PC-9 (cell line): Measurements from ENCODE around the gene SLC26A6. TPM values are rescaled to one million over a fixed set of nuclear protein-coding genes. Genes with fewer than 3 reads are reported as not detected.
A peak's percentile ranks its signal among the peaks of the same experiment; 100 is the strongest.

Experiments used
- BruUV-seq: library from RNA; stranded (reverse); fragments of 400-500 nt; replicated peaks from 2 replicates; lab custom pipeline; 2021; lab: Mats Ljungman, UMichigan
- CTCF ChIA-PET: fragments of 300-600 bp; sonication (Branson Sonifier 250); formaldehyde crosslinking; loops from one replicate; lab custom pipeline; 2022; ENCODE audit warnings: antibody characterized with exemption; lab: Charles Lee
- POLR2A ChIA-PET: fragments of 300-600 bp; sonication (Branson Sonifier 250); formaldehyde crosslinking; loops from one replicate; lab custom pipeline; 2022; ENCODE audit warnings: antibody characterized with exemption; ENCODE audit not compliant: unreplicated experiment; lab: Charles Lee
- DNase-seq, 2 experiments: peaks; one replicate each; pipeline versions ENCODE4 v3.0.0 to v3.0.0-alpha.2; 2015 to 2022; ENCODE audit warnings: mixed read lengths in 1 of 2
- H2AFZ ChIP-seq: fragments of 200-600 bp; sonication (generic); 2 replicates; pipeline ENCODE4 v1.8.1; 2017; ENCODE audit warnings: antibody characterized with exemption
- H3F3A ChIP-seq: fragments of 200-600 bp; sonication (generic); 2 replicates; pipeline ENCODE4 v1.8.1; 2017; ENCODE audit warnings: antibody characterized with exemption, mild to moderate bottlenecking, low read depth; ENCODE audit not compliant: insufficient read depth
- H3K27ac ChIP-seq: fragments of 200-600 bp; sonication (generic); 2 replicates; pipeline ENCODE4 v1.6.1; 2016; ENCODE audit warnings: mixed run types
- H3K27me3 ChIP-seq: fragments of 200-600 bp; sonication (generic); 2 replicates; pipeline ENCODE4 v1.6.1; 2016; ENCODE audit warnings: low read depth, mixed run types; ENCODE audit not compliant: insufficient read depth
- H3K36me3 ChIP-seq: fragments of 200-600 bp; sonication (generic); 2 replicates; pipeline ENCODE4 v1.6.1; 2016; ENCODE audit warnings: low read depth, mixed run types
- H3K4me1 ChIP-seq: fragments of 200-600 bp; sonication (generic); replicated peaks from 2 replicates; pipeline ENCODE4 v1.6.1; 2016; ENCODE audit warnings: mixed run types; ENCODE audit not compliant: insufficient read depth
- H3K4me2 ChIP-seq: fragments of 200-600 bp; sonication (generic); 2 replicates; pipeline ENCODE4 v1.6.1; 2017; ENCODE audit warnings: mixed run types
- H3K4me3 ChIP-seq: fragments of 200-600 bp; sonication (generic); 2 replicates; pipeline ENCODE4 v1.6.1; 2016; ENCODE audit warnings: mixed run types
- H3K79me2 ChIP-seq: fragments of 200-600 bp; sonication (generic); 2 replicates; pipeline ENCODE4 v1.6.1; 2017; ENCODE audit warnings: low read depth, mixed run types
- H3K9me2 ChIP-seq: fragments of 200-600 bp; sonication (generic); 2 replicates; pipeline ENCODE4 v1.8.1; 2017; ENCODE audit warnings: mild to moderate bottlenecking; ENCODE audit not compliant: insufficient read depth
- H3K9me3 ChIP-seq: fragments of 200-600 bp; sonication (generic); 2 replicates; pipeline ENCODE4 v1.8.1; 2016; ENCODE audit warnings: low read depth; ENCODE audit not compliant: insufficient read depth
- H4K20me1 ChIP-seq: fragments of 200-600 bp; sonication (generic); 2 replicates; pipeline ENCODE4 v1.8.1; 2017; ENCODE audit not compliant: insufficient read depth
- CTCF ChIP-seq: fragments of 200-600 bp; sonication (generic); conservative IDR thresholded peaks from 2 replicates; pipeline ENCODE4 v1.6.1; 2017; ENCODE audit warnings: mixed run types, antibody characterized with exemption, mild to moderate bottlenecking, moderate library complexity
- EZH2 ChIP-seq: fragments of 200-600 bp; sonication (generic); IDR thresholded peaks from 2 replicates; pipeline ENCODE4 v1.8.0; 2017; ENCODE audit warnings: antibody characterized with exemption, low read depth
- intact Hi-C: fragments of 100-400 bp; cut with micrococcal nuclease; formaldehyde crosslinking; loops from one replicate; pipeline ENCODE4 v1.10.0; 2022; ENCODE audit not compliant: unreplicated experiment
- total RNA-seq: library from RNA; stranded (reverse); gene quantifications from 2 replicates; pipeline ENCODE4 v1.2.3, GENCODE V29; 2021

The SLC26A6 gene
- total RNA-seq, 1 experiment from 2014 or later, result 18.7 TPM

GRCh38 chr3:48600711-48601621 is 34.3 kb downstream of the SLC26A6 start:
- H3K4me2 ChIP-seq, result no peak overlapping the region
- ChIA-PET POLR2A (no interaction called here), CTCF (no interaction called here)
- BruUV-seq, result no TSS peak
- intact Hi-C loops, result no loop called here
- H3K79me2 ChIP-seq, result no peaks in the 10 kb centered on the region
- H3K36me3 ChIP-seq, result no peaks in the 10 kb centered on the region; the same call in 1 of the 2 replicates
- no peak for DNase-seq
- H3K9me2 ChIP-seq, result no peaks in the 10 kb centered on the region
- no peaks in the 10 kb centered on the region for H4K20me1 ChIP-seq
- no peaks in the 10 kb centered on the region for H3K9me3 ChIP-seq
- no peak overlapping the region for H2AFZ ChIP-seq
- no peak overlapping the region for H3K27ac ChIP-seq
- TF ChIP-seq CTCF, result no peak
- TF ChIP-seq EZH2, result no peak
- H3F3A ChIP-seq, result peaks cover 33% of the 10 kb centered on the region
- H3K4me1 ChIP-seq, result peaks cover 37% of the 10 kb centered on the region
- H3K27me3 ChIP-seq, result no peaks in the 10 kb centered on the region
- no peak overlapping the region for H3K4me3 ChIP-seq

DNA sequence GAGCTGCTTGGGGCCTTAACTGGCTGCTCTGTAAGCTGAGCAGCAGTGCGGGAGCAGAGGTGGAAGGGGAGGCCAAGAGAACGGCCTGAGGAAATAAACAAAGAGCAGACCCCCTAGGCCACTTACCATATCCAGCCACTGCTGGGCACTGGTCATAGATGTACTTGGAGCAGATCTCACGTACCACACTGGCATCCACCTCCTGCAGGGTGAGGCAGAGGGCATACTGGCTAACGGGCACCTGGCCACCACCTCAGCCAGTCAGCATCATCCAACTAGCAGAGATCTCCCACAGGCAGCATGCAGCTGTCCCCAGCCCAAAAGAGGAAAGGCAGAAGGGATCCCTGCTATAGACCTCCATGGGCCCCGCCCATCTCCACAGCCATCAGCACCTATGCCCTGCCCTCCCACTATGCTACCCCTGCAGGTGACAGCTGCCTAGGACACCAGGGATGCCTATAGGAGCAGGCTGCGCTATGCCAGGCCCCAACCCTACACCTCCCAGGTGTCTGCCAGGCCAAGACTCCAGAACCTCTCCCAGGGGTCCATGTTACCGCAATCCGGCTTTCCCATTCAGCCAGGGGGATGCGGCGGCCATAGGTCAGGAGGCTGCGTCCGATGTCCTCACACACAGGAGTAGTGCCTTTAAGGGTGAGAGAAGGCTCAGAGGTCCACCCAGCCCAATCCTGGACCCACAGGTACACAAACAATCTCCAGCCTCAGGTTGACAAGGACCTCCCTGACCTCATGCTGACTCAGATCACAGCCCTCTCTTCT is 35.6 kb downstream of the SLC26A6 start:
- Histone ChIP-seq H3K9me3 (no peaks in the 10 kb centered on the region), H3K4me2 (no peak overlapping the region), H3K79me2 (no peaks in the 10 kb centered on the region), H3F3A (peaks cover 36% of the 10 kb centered on the region), H3K4me3 (no peak overlapping the region), H4K20me1 (no peaks in the 10 kb centered on the region), H3K27ac (no peak overlapping the region), H3K9me2 (no peaks in the 10 kb centered on the region), H3K27me3 (no peaks in the 10 kb centered on the region), H3K4me1 (peaks cover 42% of the 10 kb centered on the region), H2AFZ (no peak overlapping the region), H3K36me3 (no peaks in the 10 kb centered on the region; the same call in 1 of the 2 replicates)
- intact Hi-C loops, result loop anchor here (5.0 kb wide), 2 partner anchors 63 to 132 kb away; partner anchors contain the start of gene CELSR3
- ChIA-PET CTCF (no interaction called here), POLR2A (no interaction called here)
- no peak for DNase-seq
- no TSS peak for BruUV-seq
- TF ChIP-seq CTCF (no peak), EZH2 (no peak)

GRCh38 chr3:48599077-48599501 is 36.2 kb downstream of the SLC26A6 start:
- no peak overlapping the region for H3K4me3 ChIP-seq
- DNase-seq, result peak in 1 of 2 experiments; percentile 60

More at GRCh38 chr3:48599077-48599501, 36.2 kb downstream of the SLC26A6 start:
- Histone ChIP-seq H3K36me3 (no peaks in the 10 kb centered on the region; the same call in 1 of the 2 replicates), H3K79me2 (peaks cover 2% of the 10 kb centered on the region), H3K27me3 (no peaks in the 10 kb centered on the region), H3F3A (peaks cover 36% of the 10 kb centered on the region), H4K20me1 (no peaks in the 10 kb centered on the region), H3K4me1 (peaks cover 44% of the 10 kb centered on the region), H3K27ac (peak overlapping the region; percentile 57; the same call in 1 of the 2 replicates), H3K4me2 (no peak overlapping the region), H3K9me2 (no peaks in the 10 kb centered on the region), H3K9me3 (no peaks in the 10 kb centered on the region), H2AFZ (no peak overlapping the region)
- BruUV-seq, result no TSS peak
- TF ChIP-seq EZH2 (no peak), CTCF (no peak)
- POLR2A ChIA-PET, result no interaction called here
- CTCF ChIA-PET, result no interaction called here
- intact Hi-C loops, result loop anchor here (5.0 kb wide), 2 partner anchors 63 to 132 kb away; partner anchors contain the start of gene CELSR3
